Mesodermal cell (in vitro differentiated cells): Measurements from ENCODE around the gene BIRC2.
"Not testable (repeated sequence)": the region's sequence is repeated elsewhere in the genome, so short reads cannot be mapped to it uniquely, and the experiment has no call there.

Experiments used
- H3K27ac ChIP-seq: 2 replicates; pipeline ENCODE4 v1.7.0; 2013; ENCODE audit warnings: mild to moderate bottlenecking, low read depth, low read length, moderate library complexity; ENCODE audit not compliant: severe bottlenecking
- H3K36me3 ChIP-seq: 2 replicates; pipeline ENCODE4 v1.7.1; 2013; ENCODE audit warnings: mild to moderate bottlenecking, low read length, moderate library complexity; ENCODE audit not compliant: control insufficient read depth, insufficient read depth
- H3K4me1 ChIP-seq: one replicate; pipeline ENCODE4 v1.7.1; 2013; ENCODE audit warnings: mild to moderate bottlenecking, low read length; ENCODE audit not compliant: insufficient read depth, control insufficient read depth, poor library complexity, severe bottlenecking
- H3K4me3 ChIP-seq: 2 replicates; pipeline ENCODE4 v1.7.0; 2013; ENCODE audit warnings: low read length, control low read depth, mild to moderate bottlenecking; ENCODE audit not compliant: insufficient read depth, poor library complexity, severe bottlenecking; ENCODE audit errors: extremely low read depth
- H3K9me3 ChIP-seq: 2 replicates; pipeline ENCODE4 v1.7.1; 2013; ENCODE audit warnings: mild to moderate bottlenecking, low read length, moderate library complexity; ENCODE audit not compliant: control insufficient read depth
- WGBS, 2 experiments: methylation state at CpG; one replicate each; pipeline ENCODE4 v1.1.5; 2013; ENCODE audit warnings: missing lambda C conversion rate in 2 of 2; ENCODE audit not compliant: insufficient coverage in 2 of 2; 5-methylcytosine and 5-hydroxymethylcytosine counted together

BIRC2 gene

GRCh38 chr11:102323542-102324251 lies 23.3 kb upstream of the BIRC2 start:
- no peak overlapping the region for H3K4me3 ChIP-seq
- WGBS, 2 experiments: no CpG with 5 or more reads among the region's 1 CpG
- no peaks in the 10 kb centered on the region for H3K9me3 ChIP-seq
- no peaks in the 10 kb centered on the region for H3K4me1 ChIP-seq
- no peaks in the 10 kb centered on the region for H3K36me3 ChIP-seq
- H3K27ac ChIP-seq: no peak overlapping the region

DNA sequence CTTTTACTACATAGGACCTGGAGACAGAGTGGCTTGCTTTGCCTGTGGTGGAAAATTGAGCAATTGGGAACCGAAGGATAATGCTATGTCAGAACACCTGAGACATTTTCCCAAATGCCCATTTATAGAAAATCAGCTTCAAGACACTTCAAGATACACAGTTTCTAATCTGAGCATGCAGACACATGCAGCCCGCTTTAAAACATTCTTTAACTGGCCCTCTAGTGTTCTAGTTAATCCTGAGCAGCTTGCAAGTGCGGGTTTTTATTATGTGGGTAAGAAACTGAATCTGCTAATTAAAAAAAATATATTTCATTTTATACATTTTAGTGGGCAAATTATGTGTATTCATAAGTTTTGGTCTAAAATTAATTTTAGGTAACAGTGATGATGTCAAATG lies 21.9 kb upstream of the BIRC2 start:
- H3K36me3 ChIP-seq: no peaks in the 10 kb centered on the region
- 83% methylated on average over 1 of the region's 3 CpGs; no CpG with 5 or more reads in 1 of the 2 experiments for WGBS, 2 experiments

DNA sequence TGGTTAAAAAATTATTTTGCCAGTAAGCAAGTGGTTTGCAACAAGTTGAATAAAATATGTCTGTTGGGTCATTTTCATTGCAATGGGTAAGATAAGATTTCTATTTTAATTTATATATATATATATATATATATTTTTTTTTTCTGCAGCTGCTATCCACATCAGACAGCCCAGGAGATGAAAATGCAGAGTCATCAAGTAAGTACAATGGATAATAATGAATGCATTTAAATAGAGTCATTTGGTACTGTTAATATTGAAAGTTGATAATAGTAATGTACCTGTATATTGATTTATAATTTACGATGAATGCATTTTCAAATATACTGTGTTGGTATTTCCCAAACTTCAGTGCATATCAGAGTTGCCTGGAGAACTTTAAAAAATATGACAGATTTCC lies 18.3 kb upstream of the BIRC2 start:
- Histone ChIP-seq H3K27ac (no peak overlapping the region), H3K9me3 (no peaks in the 10 kb centered on the region), H3K36me3 (no peaks in the 10 kb centered on the region), H3K4me1 (no peaks in the 10 kb centered on the region), H3K4me3 (no peak overlapping the region)
- WGBS, 2 experiments: no CpG with 5 or more reads among the region's 1 CpG

More for the DNA sequence above, 21.9 kb upstream of the BIRC2 start:
- no peak overlapping the region for H3K4me3 ChIP-seq
- no peaks in the 10 kb centered on the region for H3K4me1 ChIP-seq
- H3K9me3 ChIP-seq: no peaks in the 10 kb centered on the region
- H3K27ac ChIP-seq: no peak overlapping the region

- Histone ChIP-seq H3K27ac (no peak overlapping the region), H3K9me3 (no peaks in the 10 kb centered on the region), H3K36me3 (no peaks in the 10 kb centered on the region), H3K4me3 (no peak overlapping the region), H3K4me1 (no peaks in the 10 kb centered on the region)
These were observed 16.8 kb upstream of the BIRC2 start for GRCh38 chr11:102330231-102330630.

DNA sequence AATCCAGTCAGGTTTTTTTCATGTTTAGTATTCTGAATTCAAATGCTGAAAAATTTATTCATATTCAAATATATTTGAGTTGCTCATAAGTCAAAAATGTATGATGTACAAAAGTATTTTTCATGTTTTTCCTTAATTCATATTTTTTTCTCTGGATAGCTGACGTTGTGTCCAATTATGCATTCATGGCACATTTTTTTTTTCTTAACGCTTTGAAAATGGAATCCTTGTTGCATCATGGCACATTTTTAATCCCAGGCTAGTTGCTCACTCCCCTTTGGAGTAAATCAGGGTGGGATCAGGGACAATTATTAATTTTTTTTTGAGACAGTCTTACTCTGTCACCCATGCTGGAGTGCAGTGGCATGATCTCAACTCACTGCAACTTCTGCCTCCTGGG lies 15.7 kb upstream of the BIRC2 start:
- Histone ChIP-seq H3K4me3 (no peak overlapping the region), H3K9me3 (no peaks in the 10 kb centered on the region), H3K27ac (no peak overlapping the region), H3K36me3 (no peaks in the 10 kb centered on the region), H3K4me1 (no peaks in the 10 kb centered on the region)
- no CpG with 5 or more reads among the region's 2 CpGs for WGBS, 2 experiments

DNA sequence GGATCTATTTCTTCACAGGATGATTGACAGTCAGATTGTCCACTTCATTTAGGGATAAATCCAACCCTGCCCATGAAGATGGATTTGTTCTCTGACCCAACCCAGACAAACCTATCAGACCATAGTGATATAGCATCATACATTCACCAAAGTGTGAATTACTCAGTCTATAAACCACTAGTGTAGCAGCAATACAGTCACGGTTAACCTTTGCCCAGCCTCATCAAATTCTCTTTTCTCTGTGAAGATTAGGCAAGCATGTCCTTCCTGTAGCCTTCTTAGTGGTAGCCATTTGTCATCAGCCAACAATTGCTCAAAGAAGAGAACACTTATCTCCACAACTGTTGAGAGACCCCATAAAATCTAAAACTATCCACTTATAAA lies 14.4 kb upstream of the BIRC2 start:
- H3K27ac ChIP-seq: no peak overlapping the region
- H3K4me1 ChIP-seq: no peaks in the 10 kb centered on the region
- 100% methylated on average over 1 of the region's 1 CpG for WGBS, 2 experiments
- H3K36me3 ChIP-seq: no peaks in the 10 kb centered on the region
- H3K9me3 ChIP-seq: no peaks in the 10 kb centered on the region
- no peak overlapping the region for H3K4me3 ChIP-seq

GRCh38 chr11:102338479-102339010 lies 8.5 kb upstream of the BIRC2 start:
- no peaks in the 10 kb centered on the region for H3K36me3 ChIP-seq
- no peak overlapping the region for H3K4me3 ChIP-seq
- no peaks in the 10 kb centered on the region for H3K9me3 ChIP-seq
- peaks cover 7% of the 10 kb centered on the region for H3K4me1 ChIP-seq
- H3K27ac ChIP-seq: no peak overlapping the region

- WGBS, 2 experiments: 87 to 90% methylated on average over 4 to 6 of the region's 7 CpGs
- not testable (repeated sequence) for H3K4me1 ChIP-seq, H3K27ac ChIP-seq, H3K4me3 ChIP-seq, H3K36me3 ChIP-seq, H3K9me3 ChIP-seq
These were observed 5.7 kb upstream of the BIRC2 start for GRCh38 chr11:102341311-102341710.

GRCh38 chr11:102341844-102342318 lies 5.1 kb upstream of the BIRC2 start:
- 100% methylated on average over 1 of the region's 1 CpG; no CpG with 5 or more reads in 1 of the 2 experiments for WGBS, 2 experiments
- no peaks in the 10 kb centered on the region for H3K9me3 ChIP-seq
- no peak overlapping the region for H3K27ac ChIP-seq

GRCh38 chr11:102343809-102344208 lies 3.2 kb upstream of the BIRC2 start:
- peaks cover 7% of the 10 kb centered on the region for H3K4me1 ChIP-seq
- WGBS, 2 experiments: no CpG with 5 or more reads among the region's 1 CpG
- no peak overlapping the region for H3K4me3 ChIP-seq
- H3K27ac ChIP-seq: no peak overlapping the region
- H3K9me3 ChIP-seq: no peaks in the 10 kb centered on the region
- no peaks in the 10 kb centered on the region for H3K36me3 ChIP-seq

More at GRCh38 chr11:102341844-102342318, 5.1 kb upstream of the BIRC2 start:
- H3K4me1 ChIP-seq: peaks cover 7% of the 10 kb centered on the region
- no peak overlapping the region for H3K4me3 ChIP-seq
- no peaks in the 10 kb centered on the region for H3K36me3 ChIP-seq

DNA sequence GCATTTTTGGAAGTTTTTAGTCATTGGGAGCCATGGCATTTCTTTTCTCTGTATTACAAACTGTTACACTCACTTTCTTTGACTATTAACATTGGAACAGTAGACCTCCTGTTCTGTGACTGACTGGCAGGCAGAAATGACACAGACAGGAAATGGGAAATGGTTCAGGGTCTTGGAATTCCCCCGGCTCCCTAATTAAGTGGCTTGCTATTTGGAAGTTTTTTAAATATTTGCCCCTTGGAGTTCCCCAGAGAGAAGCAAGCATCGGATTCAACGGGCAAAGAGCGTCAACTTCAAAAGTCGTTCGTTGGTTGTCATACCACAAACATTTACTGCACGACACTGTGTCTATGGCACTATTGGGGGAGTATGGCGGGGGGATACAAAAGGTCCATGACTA lies 1.1 kb upstream of the BIRC2 start:
- Histone ChIP-seq H3K27ac (peak overlapping the region; percentile 98), H3K4me3 (peak overlapping the region; percentile 89), H3K36me3 (peaks cover 13% of the 10 kb centered on the region), H3K4me1 (peaks cover 15% of the 10 kb centered on the region), H3K9me3 (no peaks in the 10 kb centered on the region)
- 0 to 11% methylated on average over 1 to 6 of the region's 8 CpGs for WGBS, 2 experiments
